ENCODE results near the gene C9orf43.

C9orf43 gene

GRCh38 chr9:113409481-113409880 lies 1.1 kb upstream of the C9orf43 start:
- Histone ChIP-seq H3K4me1 (peaks cover 51 to 58% (median 56%) of the 10 kb centered on the region in 10 experiments), H3K36me3 (peaks cover 21 to 40% (median 26%) of the 10 kb centered on the region in 11 experiments), H3K9me3 (replicated peaks in 1 of 11) (no peaks in the 10 kb centered on the region), H3K9ac (peak overlapping the region; percentile 90 to 99 (median 98)), H3K4me3 (peak overlapping the region; percentile 82 to 100 (median 96)), H3K27ac (peak overlapping the region; percentile 90 to 99 (median 97)), H4K20me1 (peaks cover 0 to 37% (median 0%) of the 10 kb centered on the region in 11 experiments; a peak in 9 of 22 replicates), H3K27me3 (no peaks in the 10 kb centered on the region), H3K4me2 (peak overlapping the region; percentile 81 to 97 (median 87))
- no peak for TF ChIP-seq Cebpa-rat (IDR thresholded peaks at IDR 0.05)

DNA sequence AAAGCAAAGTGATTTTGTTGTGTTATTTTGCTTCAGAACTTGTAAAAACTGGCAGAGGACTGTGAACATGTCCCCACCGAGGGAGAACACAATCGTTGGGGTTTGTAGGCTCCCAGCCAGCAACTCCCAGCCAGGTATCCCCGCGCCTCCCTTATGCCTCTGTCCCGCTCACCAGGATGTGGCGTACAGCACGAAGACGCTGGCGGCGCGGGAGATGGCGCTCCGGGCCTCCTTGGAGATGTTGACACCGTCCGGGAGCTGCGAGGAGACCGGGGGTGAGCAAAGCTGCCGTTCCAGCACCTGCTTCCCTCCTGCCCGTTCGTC lies 702 bp upstream of the C9orf43 start:
- no peaks in the 10 kb centered on the region for H3K9me3 ChIP-seq (replicated peaks in 1 of 11)
- peak overlapping the region; percentile 82 to 100 (median 96) for H3K4me3 ChIP-seq
- peak overlapping the region; percentile 90 to 99 (median 98) for H3K9ac ChIP-seq
- peak overlapping the region; percentile 81 to 97 (median 87) for H3K4me2 ChIP-seq
- peaks cover 0 to 37% (median 0%) of the 10 kb centered on the region in 11 experiments; a peak in 9 of 22 replicates for H4K20me1 ChIP-seq
- H3K4me1 ChIP-seq = peaks cover 48 to 54% (median 53%) of the 10 kb centered on the region in 10 experiments
- H3K27me3 ChIP-seq = no peaks in the 10 kb centered on the region
- no peak for TF ChIP-seq Cebpa-rat (IDR thresholded peaks at IDR 0.05)
- peaks cover 21 to 40% (median 26%) of the 10 kb centered on the region in 11 experiments for H3K36me3 ChIP-seq
- peak overlapping the region; percentile 90 to 99 (median 97) for H3K27ac ChIP-seq

DNA sequence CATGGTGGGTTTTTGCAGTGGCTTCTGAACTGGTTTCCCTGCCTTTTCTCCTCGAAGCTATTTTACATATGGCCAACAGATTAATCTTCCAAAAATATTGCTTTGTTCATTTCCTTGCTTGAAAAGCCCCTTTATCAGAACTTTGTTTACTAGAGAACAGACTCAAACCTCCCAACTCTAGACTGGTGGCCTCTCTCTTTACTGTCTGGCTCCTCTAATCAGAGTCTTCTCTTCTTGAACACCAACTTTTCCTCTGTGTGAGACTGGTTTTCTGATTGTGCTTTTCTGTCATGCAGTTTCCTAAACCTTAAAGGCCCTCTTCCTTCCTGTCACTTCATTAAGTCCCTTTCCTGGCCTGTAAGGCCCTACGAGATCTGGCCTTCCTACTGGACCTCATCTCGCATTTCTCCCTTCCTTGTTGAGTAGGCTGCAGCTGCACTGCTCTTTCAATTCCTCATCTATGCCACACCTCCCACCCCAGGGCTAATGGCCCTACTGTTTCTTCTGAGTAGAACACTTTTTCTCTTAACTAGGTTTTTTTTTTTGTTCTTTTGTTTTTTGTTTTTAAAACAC lies 5.7 kb downstream of the C9orf43 start:
- peak overlapping the region; percentile 37 to 72 (median 54) for H3K4me2 ChIP-seq
- H3K9me3 ChIP-seq (replicated peaks in 1 of 11) = no peaks in the 10 kb centered on the region
- H3K36me3 ChIP-seq = no peaks in the 10 kb centered on the region
- no peak for TF ChIP-seq Cebpa-rat (IDR thresholded peaks at IDR 0.05)
- H3K27me3 ChIP-seq = no peaks in the 10 kb centered on the region
- peaks cover 22 to 36% (median 27%) of the 10 kb centered on the region in 10 experiments for H3K4me1 ChIP-seq
- no peaks in the 10 kb centered on the region for H4K20me1 ChIP-seq
- H3K4me3 ChIP-seq = no peak overlapping the region
- peak overlapping the region; percentile 15 to 90 (median 74); a peak in 19 of 22 replicates for H3K27ac ChIP-seq
- H3K9ac ChIP-seq = peak overlapping the region in 7 of 11 experiments; percentile 29 to 74 (median 62); a peak in 14 of 22 replicates

DNA sequence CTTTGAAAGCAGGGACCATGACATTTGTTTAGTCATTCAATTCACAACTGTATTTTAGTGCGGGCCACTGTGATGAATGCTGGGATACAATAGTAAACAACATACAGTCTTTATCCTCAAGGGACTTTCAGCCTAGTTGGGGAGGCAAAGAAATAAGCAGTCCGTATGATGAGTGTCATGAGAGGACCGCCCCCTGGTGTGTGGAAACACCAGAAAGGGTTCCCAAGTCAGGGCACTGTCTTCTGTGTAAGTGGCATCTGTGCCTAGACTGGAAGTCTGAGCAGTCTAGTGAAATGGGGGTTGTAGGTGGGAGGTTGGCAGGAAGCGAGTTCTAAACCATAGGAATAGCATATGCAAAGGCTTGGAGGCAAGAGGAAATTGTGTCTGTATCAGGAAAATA lies 6.8 kb downstream of the C9orf43 start:
- TF ChIP-seq Cebpa-rat (IDR thresholded peaks at IDR 0.05) = no peak
- Histone ChIP-seq H3K27me3 (no peaks in the 10 kb centered on the region), H3K4me3 (no peak overlapping the region), H4K20me1 (no peaks in the 10 kb centered on the region), H3K9ac (no peak overlapping the region), H3K36me3 (no peaks in the 10 kb centered on the region), H3K4me2 (peak overlapping the region in 7 of 11 experiments; percentile 3 to 72 (median 44); a peak in 8 of 22 replicates), H3K4me1 (peaks cover 14 to 28% (median 19%) of the 10 kb centered on the region in 10 experiments), H3K27ac (peak overlapping the region in 4 of 11 experiments; percentile 68 to 90 (median 86); a peak in 5 of 22 replicates), H3K9me3 (replicated peaks in 1 of 11) (no peaks in the 10 kb centered on the region)

DNA sequence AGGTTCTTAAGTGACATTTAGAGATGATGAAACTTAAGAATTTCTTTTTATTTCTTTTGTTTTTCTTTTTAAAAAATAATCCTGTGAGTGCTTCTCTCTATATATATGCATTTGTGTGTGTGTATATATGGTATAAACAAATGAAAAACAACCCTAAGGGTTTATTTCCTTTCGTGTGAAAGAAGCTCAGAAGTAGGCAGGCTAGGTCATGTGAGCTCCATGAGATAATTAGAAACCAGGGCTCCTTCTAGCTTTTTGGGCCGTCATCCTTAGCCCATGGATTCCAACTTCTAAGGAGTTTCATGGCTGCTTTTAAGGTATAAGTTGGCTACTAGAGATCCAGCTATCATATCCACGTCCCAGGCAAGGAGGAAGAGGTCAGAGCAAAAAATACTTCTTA lies 11.2 kb downstream of the C9orf43 start:
- Histone ChIP-seq H3K9ac (no peak overlapping the region), H3K27ac (no peak overlapping the region), H4K20me1 (no peaks in the 10 kb centered on the region), H3K27me3 (no peaks in the 10 kb centered on the region), H3K9me3 (replicated peaks in 1 of 11) (no peaks in the 10 kb centered on the region), H3K4me3 (no peak overlapping the region), H3K36me3 (no peaks in the 10 kb centered on the region), H3K4me2 (no peak overlapping the region), H3K4me1 (peaks cover 2 to 15% (median 8%) of the 10 kb centered on the region in 10 experiments)
- no peak for TF ChIP-seq Cebpa-rat (IDR thresholded peaks at IDR 0.05)

- Histone ChIP-seq H3K4me2 (peak overlapping the region in 1 of 11 experiments; percentile 3; a peak in 1 of 22 replicates), H3K36me3 (no peaks in the 10 kb centered on the region), H3K9ac (no peak overlapping the region), H3K27ac (no peak overlapping the region), H3K4me1 (peaks cover 0 to 10% (median 0%) of the 10 kb centered on the region in 10 experiments; a peak in 7 of 20 replicates), H3K27me3 (no peaks in the 10 kb centered on the region), H3K9me3 (replicated peaks in 1 of 11) (no peaks in the 10 kb centered on the region), H3K4me3 (no peak overlapping the region), H4K20me1 (no peaks in the 10 kb centered on the region)
- no peak for TF ChIP-seq Cebpa-rat (IDR thresholded peaks at IDR 0.05)
Observed at GRCh38 chr9:113425072-113425471, 14.5 kb downstream of the C9orf43 start.

DNA sequence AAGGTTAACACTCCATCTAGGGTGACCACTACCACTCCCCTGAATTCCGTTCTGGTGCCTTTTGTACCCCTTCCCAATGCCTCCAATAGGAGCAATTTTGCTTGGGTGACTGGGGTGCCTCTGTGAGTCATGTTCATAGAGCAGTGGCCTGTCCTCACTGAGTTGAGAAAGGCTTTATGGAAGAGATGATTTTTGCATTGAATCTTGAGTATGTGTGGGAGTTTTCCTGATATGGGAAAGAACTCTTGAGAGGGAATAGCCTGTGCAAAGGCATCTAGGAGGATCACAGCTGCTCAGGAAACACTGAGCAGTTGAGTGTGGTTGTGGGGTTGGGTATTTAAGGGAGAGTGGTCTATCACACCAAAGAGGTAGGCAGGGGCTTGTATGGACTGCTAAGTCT lies 16.2 kb downstream of the C9orf43 start:
- TF ChIP-seq Cebpa-rat (IDR thresholded peaks at IDR 0.05) = no peak
- Histone ChIP-seq H3K27ac (no peak overlapping the region), H3K27me3 (no peaks in the 10 kb centered on the region), H3K4me1 (peaks cover 0 to 10% (median 0%) of the 10 kb centered on the region in 10 experiments; a peak in 7 of 20 replicates), H3K4me2 (no peak overlapping the region), H4K20me1 (no peaks in the 10 kb centered on the region), H3K4me3 (no peak overlapping the region), H3K36me3 (no peaks in the 10 kb centered on the region), H3K9ac (no peak overlapping the region), H3K9me3 (replicated peaks in 1 of 11) (no peaks in the 10 kb centered on the region)

DNA sequence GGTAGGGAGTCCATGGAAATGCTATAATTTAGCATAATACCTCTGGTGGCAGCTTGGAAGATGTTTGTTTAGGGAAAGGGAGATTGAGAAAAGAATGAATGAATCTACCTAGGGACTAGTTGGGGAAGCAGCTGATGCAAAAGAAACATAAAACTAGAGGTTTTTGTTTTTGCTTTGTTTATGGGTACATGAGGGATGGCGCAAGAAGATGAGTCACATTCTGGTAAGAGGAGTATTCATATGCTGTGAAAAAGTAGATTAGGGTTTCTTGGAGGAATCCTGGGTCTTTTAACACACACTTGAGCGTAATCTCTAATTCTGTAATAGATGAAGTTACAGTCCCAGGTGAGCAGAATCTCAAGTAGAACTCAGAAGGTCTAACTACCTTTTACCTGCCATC lies 17.1 kb downstream of the C9orf43 start:
- Histone ChIP-seq H3K9me3 (replicated peaks in 1 of 11) (no peaks in the 10 kb centered on the region), H3K9ac (no peak overlapping the region), H3K27ac (no peak overlapping the region), H3K4me1 (peaks cover 0 to 10% (median 0%) of the 10 kb centered on the region in 10 experiments; a peak in 7 of 20 replicates), H3K36me3 (no peaks in the 10 kb centered on the region), H3K4me3 (no peak overlapping the region), H3K27me3 (no peaks in the 10 kb centered on the region), H4K20me1 (no peaks in the 10 kb centered on the region), H3K4me2 (peak overlapping the region in 3 of 11 experiments; percentile 4 to 39 (median 34); a peak in 4 of 22 replicates)
- TF ChIP-seq Cebpa-rat (IDR thresholded peaks at IDR 0.05) = no peak

GRCh38 chr9:113428062-113428615 lies 17.6 kb downstream of the C9orf43 start:
- no peak overlapping the region for H3K9ac ChIP-seq
- no peak overlapping the region for H3K27ac ChIP-seq
- peaks cover 0 to 10% (median 0%) of the 10 kb centered on the region in 10 experiments; a peak in 7 of 20 replicates for H3K4me1 ChIP-seq
- no peaks in the 10 kb centered on the region for H3K27me3 ChIP-seq
- H3K4me3 ChIP-seq = no peak overlapping the region
- TF ChIP-seq Cebpa-rat (IDR thresholded peaks at IDR 0.05) = no peak
- peak overlapping the region in 3 of 11 experiments; percentile 4 to 39 (median 34); a peak in 4 of 22 replicates for H3K4me2 ChIP-seq
- no peaks in the 10 kb centered on the region for H3K9me3 ChIP-seq (replicated peaks in 1 of 11)
- no peaks in the 10 kb centered on the region for H3K36me3 ChIP-seq
- H4K20me1 ChIP-seq = no peaks in the 10 kb centered on the region

Measured in BLaER1 treated with 17β-estradiol and CSF1 and Interleukin-3, amounts not matched to agents 10 nM and 100 nM (cell line).